ENCODE data around the gene DCANP1. TPM values are rescaled to one million over a fixed set of nuclear protein-coding genes. Genes with fewer than 3 reads are reported as not detected.

Gene DCANP1
- total RNA-seq, 4 donors from 2014 or later = not detected

DNA sequence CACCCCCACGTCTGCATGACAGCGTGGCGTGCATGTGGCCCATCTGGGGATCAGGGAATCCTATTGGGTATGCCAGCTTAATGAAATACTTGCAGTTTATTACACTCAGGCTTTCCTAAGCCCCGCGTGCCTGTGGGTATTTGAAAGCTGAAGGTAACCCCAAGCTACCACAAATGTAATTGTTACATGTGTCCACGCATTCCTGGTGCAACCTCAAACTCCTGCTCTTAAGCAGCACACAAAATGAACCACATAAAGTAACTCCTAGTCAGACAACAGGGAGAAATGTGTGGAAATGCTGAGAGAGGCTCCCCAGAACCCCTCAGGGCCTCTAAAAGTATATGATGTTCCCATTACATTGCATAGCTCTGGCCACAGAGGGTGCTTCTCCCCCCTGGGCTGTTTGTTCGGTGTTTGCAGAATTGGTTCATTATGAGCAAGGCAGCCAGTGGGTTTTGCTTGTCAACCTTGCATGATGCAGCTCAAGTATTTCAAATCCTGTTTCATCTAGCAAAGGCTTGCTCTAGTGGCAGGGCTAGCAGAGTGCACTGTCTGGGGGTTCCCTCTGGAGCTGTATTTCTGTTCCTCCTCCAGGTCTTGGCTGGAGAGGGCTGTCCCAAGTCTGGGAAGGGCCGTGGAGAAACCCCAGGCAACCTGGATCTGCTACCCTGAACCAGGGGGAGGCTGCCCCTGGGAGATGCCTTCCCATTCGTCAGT, 1.8 kb upstream of the DCANP1 start:
- H3K27me3 ChIP-seq = peaks cover 18% of the 10 kb centered on the region
- peak in 1 of 2 donors; percentile 47 for DNase-seq (ENCODE audit: low spot score in 2 of 2)
- no peaks in the 10 kb centered on the region for H3K4me1 ChIP-seq
- H3K27ac ChIP-seq = no peak overlapping the region
- no peak overlapping the region for H3K4me3 ChIP-seq
- H3K36me3 ChIP-seq = no peaks in the 10 kb centered on the region
- no peaks in the 10 kb centered on the region for H3K9me3 ChIP-seq
- TF ChIP-seq, protein P1, sequence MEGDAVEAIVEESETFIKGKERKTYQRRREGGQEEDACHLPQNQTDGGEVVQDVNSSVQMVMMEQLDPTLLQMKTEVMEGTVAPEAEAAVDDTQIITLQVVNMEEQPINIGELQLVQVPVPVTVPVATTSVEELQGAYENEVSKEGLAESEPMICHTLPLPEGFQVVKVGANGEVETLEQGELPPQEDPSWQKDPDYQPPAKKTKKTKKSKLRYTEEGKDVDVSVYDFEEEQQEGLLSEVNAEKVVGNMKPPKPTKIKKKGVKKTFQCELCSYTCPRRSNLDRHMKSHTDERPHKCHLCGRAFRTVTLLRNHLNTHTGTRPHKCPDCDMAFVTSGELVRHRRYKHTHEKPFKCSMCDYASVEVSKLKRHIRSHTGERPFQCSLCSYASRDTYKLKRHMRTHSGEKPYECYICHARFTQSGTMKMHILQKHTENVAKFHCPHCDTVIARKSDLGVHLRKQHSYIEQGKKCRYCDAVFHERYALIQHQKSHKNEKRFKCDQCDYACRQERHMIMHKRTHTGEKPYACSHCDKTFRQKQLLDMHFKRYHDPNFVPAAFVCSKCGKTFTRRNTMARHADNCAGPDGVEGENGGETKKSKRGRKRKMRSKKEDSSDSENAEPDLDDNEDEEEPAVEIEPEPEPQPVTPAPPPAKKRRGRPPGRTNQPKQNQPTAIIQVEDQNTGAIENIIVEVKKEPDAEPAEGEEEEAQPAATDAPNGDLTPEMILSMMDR (IDR thresholded peaks at IDR 0.05) = no peak
- no peak for TF ChIP-seq POLR2AphosphoS5 (IDR thresholded peaks at IDR 0.05)
- TF ChIP-seq EP300 (IDR thresholded peaks at IDR 0.05) = no peak
- no peak for TF ChIP-seq POLR2A (IDR thresholded peaks at IDR 0.05)
- WGBS = 66% methylated on average over 7 of the region's 9 CpGs

DNA sequence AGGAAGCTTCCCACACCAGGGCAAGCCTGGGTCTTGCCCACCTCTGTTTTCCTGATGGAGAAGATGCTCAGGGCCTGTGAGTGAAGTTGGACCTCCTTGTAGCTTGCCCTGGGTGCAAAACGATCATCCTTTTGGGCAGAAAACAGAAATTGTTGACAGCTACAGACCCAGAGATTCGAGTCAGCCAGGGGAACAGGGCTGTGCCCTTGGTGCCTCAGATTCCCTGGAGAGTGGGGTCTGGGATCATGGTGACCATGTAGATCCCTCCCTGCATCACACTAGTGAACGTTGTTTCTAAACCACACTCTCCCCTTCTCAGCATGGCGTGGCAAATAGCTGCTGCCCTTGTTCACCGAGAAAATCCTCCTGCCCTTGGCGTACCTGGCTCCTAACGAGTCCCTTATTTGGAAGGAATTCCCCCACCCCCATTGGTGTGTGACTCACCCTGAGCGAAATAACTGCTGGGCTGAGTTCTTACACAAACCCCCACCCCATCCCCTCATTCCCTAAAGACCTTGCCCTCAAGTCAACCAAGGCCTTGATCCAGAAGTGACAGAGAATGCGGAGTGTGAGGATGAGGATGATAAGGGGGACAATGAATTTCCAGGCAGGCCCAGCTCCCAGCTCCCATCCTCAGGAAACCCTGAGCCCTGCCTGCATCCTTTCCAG, 1.1 kb upstream of the DCANP1 start:
- Histone ChIP-seq H3K36me3 (no peaks in the 10 kb centered on the region), H3K4me3 (no peak overlapping the region), H3K9me3 (no peaks in the 10 kb centered on the region), H3K4me1 (no peaks in the 10 kb centered on the region), H3K27ac (no peak overlapping the region), H3K27me3 (peaks cover 18% of the 10 kb centered on the region)
- WGBS = 68% methylated on average over 9 of the region's 9 CpGs
- no peak for TF ChIP-seq POLR2AphosphoS5 (IDR thresholded peaks at IDR 0.05)
- TF ChIP-seq, protein P1 (IDR thresholded peaks at IDR 0.05) = no peak
- TF ChIP-seq POLR2A (IDR thresholded peaks at IDR 0.05) = no peak
- peak in 1 of 2 donors; percentile 26 for DNase-seq (ENCODE audit: low spot score in 2 of 2)

DNA sequence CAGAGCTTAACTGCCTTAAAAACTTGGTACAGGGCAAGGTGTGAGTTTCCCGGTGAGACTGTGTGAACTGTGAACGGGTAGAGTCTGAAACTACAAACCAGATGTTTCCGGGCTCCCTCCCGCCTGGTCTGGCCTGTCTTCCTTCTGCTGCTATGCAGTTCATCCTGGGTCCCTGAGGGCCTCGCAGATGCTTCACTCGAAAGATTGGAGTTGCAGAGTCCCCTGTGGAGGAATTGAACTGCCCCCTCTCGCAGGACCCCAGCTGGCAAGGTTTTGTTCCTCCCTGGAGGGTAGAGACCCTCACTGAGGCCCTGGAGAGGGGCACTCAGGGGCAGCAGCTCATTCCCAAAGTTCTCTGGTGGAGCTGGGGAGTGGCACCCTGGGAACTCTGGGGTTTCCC, 533 bp downstream of the DCANP1 start:
- 84% methylated on average over 6 of the region's 7 CpGs for WGBS

DNA sequence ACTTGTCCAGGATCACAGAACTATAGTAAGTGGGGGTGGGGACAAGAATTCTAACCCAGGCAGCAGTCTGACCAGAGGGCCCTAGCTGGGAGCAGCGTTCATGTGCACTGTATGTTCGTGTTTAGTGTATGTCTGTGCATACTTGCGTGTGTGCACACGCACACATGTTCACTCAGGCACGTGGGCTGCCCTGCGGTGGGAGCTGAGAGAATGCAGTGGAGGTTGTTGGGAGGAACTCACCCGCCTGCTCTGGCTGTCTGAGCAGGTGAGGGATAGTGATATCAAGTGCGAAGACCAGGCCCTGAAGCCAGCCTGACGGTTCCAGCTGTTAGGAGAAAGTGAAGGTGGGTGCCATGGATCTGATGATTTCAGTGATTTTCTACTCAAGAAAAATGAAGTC, 942 bp downstream of the DCANP1 start:
- no peaks in the 10 kb centered on the region for H3K36me3 ChIP-seq
- WGBS = 89% methylated on average over 9 of the region's 9 CpGs
- H3K27ac ChIP-seq = no peak overlapping the region
- H3K4me1 ChIP-seq = peaks cover 4% of the 10 kb centered on the region
- TF ChIP-seq EP300 (IDR thresholded peaks at IDR 0.05) (no peak), POLR2AphosphoS5 (IDR thresholded peaks at IDR 0.05) (no peak), POLR2A (IDR thresholded peaks at IDR 0.05) (no peak)
- TF ChIP-seq, protein P1 (IDR thresholded peaks at IDR 0.05) = no peak
- peak in 1 of 2 donors; percentile 47 for DNase-seq (ENCODE audit: low spot score in 2 of 2)
- no peaks in the 10 kb centered on the region for H3K9me3 ChIP-seq
- H3K27me3 ChIP-seq = peaks cover 8% of the 10 kb centered on the region
- H3K4me3 ChIP-seq = no peak overlapping the region

More for the DNA sequence above, 533 bp downstream of the DCANP1 start:
- Histone ChIP-seq H3K4me1 (peaks cover under 1% of the 10 kb centered on the region), H3K27ac (no peak overlapping the region), H3K27me3 (peaks cover 8% of the 10 kb centered on the region), H3K4me3 (no peak overlapping the region), H3K36me3 (no peaks in the 10 kb centered on the region), H3K9me3 (no peaks in the 10 kb centered on the region)
- peak in 1 of 2 donors; percentile 57 for DNase-seq (ENCODE audit: low spot score in 2 of 2)
- no peak for TF ChIP-seq POLR2AphosphoS5 (IDR thresholded peaks at IDR 0.05)
- no peak for TF ChIP-seq EP300 (IDR thresholded peaks at IDR 0.05)
- TF ChIP-seq POLR2A (IDR thresholded peaks at IDR 0.05) = no peak
- TF ChIP-seq, protein P1 (IDR thresholded peaks at IDR 0.05) = no peak

DNA sequence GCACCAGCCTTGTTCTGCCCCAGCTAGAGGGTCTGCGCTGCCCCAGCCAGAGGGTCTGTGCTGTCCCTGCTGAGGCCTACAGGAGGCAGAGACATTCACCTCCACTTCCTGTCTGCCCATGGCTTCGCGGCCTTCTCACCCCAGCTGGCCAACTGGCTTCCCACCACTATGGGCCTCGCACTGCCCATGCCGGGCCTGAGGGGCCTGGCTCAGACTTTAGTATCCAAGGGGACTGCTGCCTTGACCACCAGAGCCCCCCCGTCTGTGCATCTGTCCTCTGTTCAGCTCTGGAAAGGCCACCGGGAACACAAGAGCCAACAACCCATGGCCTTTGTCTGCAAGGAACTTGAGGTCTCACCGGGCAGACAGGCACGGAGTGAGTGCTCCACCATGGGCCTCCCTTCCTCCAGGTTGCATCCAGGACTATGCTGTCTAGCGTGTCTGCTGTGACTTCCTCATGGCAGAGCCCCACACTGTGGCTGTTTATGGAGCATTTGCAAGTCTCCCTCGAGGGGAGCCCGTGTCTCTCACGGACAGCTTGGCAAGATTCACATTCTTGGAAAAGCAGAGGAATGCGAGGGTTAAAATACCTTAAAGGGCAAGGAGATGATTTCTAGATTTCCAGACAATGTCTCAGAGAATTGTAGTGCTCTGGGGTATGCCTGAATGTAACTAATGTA, 1.7 kb downstream of the DCANP1 start:
- H3K36me3 ChIP-seq = no peaks in the 10 kb centered on the region
- no peak overlapping the region for H3K4me3 ChIP-seq
- DNase-seq (ENCODE audit: low spot score in 2 of 2) = peak in 1 of 2 donors; percentile 77
- TF ChIP-seq, protein P1 (IDR thresholded peaks at IDR 0.05) = no peak
- TF ChIP-seq EP300 (IDR thresholded peaks at IDR 0.05) (no peak), POLR2AphosphoS5 (IDR thresholded peaks at IDR 0.05) (no peak), POLR2A (IDR thresholded peaks at IDR 0.05) (no peak)
- H3K27ac ChIP-seq = no peak overlapping the region
- 84% methylated on average over 10 of the region's 14 CpGs for WGBS
- H3K27me3 ChIP-seq = peaks cover 8% of the 10 kb centered on the region
- H3K4me1 ChIP-seq = peaks cover 4% of the 10 kb centered on the region
- no peaks in the 10 kb centered on the region for H3K9me3 ChIP-seq
